Measurements from ENCODE around the gene NEGR1.

The NEGR1 gene

DNA sequence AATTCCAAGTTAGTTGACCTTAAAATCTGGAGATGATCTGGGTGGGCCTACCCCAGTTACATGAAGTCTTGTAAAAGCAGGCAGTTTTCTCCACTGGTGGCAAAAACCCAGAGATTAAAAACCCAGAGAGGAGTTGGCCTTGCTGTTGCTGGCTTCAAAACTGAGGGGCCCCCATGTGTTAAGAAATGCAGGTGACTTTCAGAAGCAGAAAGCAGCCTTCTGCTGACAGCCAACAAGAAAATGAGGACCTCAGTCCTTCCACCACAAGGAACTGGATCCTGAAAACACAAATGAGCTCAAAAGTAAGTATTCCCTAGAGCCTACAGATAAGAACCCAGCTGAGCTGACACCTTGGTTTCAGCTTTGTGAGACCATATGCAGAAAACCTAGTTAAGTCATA is 857.8 kb downstream of the NEGR1 start:
- no peak for DNase-seq

DNA sequence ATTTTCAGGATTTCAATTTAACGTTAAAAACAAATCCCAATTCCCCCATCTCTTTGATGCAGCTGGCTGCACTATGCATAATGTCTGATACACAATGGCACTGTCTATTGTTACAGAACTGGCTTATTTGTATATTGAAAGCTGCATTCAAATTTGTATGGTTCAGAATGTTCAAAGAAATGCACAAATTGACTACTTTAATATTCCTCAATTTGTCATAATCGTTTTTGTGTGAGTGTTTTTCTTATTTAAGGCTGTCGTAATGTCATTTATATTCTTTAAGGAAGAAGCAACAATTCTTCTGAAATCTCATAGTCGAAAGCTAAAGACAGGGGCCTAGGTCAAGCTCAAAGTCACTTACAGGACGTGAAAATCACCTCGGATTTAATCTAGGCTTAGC is 860.1 kb downstream of the NEGR1 start:
- no peak for DNase-seq

DNA sequence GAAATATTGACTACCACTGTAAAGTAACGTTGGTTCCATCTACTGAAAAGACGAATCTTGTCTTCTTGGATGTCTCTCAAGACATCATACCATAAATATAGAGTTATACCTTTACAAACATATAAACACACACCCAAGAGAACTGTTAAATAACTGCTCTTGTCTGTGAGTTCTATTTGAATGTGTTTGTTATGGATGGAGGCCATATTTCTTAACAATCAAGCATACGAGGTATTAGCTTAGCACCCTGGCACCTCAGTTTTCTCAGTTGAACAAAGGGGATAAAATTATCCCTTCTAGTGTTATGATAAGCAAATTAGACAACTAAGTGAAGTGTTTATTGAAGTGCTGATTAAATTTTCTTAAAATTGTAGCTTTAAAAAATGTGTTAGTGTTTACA is 864.9 kb downstream of the NEGR1 start:
- DNase-seq: no peak

DNA sequence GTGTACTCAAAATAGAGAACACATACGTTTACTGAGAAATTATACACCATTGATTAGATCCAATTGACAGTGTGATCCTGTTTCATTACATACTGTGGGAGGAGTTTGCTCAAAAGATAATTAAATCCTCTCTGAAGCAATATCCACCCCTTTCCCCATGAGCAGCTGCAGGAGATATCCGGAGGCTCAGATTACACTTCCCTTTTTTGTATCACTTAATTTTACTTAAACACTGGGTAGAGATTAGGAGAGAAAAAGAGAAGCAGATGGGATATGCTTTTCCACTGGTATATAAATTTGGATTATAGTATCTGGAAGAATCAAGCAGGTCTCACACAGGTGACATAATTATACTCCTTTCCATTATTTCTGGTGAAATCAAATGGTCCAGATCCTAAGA is 868.2 kb downstream of the NEGR1 start:
- no peak for DNase-seq

DNA sequence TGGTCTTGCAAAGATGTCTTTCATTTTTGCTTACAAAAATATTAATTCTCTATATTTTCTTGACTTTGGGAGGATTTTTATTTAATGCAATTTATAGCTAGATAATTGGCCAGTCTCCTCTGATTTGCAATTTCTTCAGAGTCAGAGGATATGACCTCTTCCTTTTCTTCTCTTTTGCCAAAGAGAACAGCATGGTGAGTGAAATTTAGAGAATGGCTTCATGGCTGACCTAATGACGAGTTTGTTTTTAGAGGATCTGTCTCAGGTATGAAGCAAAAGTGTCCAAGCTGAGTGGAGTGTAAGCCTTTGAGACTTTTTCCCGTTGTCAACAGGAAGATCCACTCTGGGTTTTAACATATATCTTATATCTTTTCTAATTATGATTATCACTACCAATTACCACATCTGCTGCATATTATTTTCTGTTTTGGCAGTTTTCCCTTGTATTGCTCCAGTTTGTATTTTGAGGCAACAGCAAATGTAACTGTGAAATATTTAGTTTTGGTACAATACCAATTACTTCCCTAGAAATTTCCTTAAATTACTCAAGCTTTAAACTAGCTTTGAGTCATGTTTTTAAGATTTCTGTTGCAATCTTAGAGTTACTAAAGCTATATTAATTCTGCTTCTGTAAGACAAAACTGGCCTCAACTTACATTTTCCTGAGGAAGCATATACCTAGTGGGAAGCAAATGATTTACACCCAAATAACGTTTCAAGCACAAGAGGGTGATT is 868.7 kb downstream of the NEGR1 start:
- DNase-seq: no peak

DNA sequence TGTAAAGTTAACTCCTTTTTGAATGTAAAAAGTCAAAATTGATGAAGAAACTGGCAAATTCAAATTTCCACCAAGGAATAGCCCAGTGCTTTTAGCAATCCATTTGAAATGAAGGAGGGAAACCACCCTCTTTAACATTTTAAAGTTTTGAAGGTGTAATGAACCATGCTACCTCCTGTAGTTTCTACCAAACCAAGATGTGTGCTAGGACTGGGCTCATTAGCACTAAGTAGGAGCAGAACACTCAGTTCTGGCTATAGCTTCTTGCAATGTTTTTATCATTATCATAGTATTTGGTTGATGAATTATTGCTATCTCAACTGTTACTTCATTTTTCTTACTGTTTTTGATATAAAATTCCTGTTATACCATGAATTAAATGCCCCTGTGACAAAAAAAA is 882.3 kb downstream of the NEGR1 start:
- no peak for DNase-seq

DNA sequence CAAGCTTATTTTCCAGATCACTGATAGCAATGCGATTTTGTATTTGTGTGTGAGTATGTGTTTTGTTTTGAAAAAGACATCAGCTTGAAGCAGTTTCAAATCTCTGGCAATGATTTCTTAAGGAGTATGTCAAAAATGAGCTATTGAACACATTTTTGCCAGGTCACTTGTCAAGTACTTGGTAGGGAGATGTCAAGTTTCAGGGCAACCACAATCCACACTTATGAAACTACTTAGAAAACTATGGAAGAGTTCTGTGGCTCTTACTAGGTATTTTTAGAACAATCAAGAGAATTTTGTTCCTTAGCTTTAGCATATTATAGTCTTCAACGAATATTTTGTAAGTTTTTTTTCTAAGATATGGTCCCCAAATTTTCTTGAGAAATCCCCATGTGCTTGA is 882.7 kb downstream of the NEGR1 start:
- no peak for DNase-seq

DNA sequence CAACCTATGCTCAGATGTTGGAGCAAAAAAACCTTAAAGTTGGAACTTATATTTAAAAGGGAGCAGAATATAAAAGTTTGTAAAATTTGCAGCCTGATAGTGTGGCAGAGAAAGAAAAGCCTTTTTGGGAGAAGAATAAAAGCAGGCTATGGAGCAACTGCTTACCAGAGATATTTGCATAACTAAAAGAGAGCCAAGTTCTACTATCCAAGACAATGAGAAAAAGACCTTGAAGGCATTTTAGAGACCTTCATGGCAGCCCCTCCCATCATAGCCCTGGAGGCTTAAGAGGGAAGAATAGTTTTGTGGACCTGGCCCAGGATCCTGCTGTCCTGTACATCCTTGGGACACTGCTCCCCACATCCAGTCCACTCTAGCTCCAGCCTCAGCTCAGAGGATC is 889.0 kb downstream of the NEGR1 start:
- no peak for DNase-seq

DNA sequence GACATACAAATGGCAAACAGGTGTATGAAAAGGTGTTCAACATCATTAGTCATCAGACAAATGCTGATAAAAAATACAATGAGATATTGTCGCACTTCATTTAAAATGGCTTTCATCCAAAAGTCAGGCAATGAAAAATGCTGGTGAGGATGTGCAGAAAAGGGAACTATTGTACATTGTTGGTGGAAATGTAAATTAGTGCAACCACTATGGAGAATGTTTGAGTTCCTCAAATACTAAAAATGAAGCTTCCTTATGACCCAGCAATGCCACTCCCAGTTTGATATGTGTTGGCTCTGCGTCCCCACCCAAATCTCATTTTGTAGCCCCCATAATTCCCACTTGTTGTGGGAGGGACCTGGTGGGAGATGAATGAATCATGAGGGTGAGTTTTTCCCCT is 891.8 kb downstream of the NEGR1 start:
- no peak for DNase-seq

DNA sequence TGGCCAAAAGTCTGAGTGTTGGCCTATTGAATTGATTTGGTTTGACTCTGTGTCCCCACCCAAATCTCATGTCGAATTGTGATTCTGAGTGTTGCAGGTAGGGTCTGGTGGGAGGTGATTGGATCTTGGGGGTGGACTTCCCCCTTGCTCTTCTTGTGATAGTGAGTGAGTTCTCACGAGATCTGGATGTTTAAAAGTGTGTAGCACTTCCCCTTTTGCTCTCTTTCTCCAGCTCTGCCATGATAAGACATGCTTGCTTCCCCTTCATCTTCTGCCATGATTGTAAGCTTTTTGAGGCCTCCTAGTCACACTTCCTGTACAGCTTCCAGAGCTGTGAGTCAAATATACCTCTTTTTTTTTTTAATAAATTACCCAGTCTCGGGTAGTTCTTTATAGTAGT is 904.5 kb downstream of the NEGR1 start:
- DNase-seq: no peak

DNA sequence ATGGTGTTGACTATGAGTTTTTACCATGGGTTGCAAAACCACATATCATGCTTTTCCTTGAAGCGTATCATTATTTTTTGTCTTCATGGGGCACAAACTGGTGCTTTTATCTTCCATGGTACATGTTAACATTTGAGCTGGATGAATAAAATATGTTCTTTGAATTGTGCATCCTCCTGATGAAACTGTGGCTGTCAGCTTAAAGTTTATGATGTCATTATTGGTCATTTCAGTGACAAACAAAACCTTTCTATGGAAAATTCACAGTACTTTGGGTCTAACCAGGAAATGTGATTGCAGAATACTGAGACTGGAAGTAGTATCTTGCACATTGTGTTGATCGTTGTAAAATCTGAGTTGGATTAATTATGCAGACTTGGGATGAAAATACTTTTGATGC is 909.8 kb downstream of the NEGR1 start:
- no peak for DNase-seq

DNA sequence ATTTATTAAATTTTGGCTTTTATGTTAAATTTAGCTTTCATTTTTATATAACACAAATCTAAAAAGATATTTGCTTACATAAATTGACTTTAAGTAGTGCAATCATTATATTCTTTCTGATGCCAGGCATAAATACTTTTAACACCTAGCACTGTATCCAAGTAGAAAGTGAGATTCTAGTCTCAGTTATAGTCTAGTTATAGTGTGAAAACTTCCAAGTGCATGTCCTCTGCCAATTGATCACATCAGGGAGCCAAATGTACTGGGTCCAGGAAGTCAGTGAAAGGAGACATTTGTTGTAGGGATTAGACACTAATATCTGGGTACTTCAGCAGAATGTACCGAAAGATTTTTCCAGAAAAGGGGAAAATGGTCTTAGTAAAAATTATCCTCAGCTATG is 910.8 kb downstream of the NEGR1 start:
- no peak for DNase-seq

DNA sequence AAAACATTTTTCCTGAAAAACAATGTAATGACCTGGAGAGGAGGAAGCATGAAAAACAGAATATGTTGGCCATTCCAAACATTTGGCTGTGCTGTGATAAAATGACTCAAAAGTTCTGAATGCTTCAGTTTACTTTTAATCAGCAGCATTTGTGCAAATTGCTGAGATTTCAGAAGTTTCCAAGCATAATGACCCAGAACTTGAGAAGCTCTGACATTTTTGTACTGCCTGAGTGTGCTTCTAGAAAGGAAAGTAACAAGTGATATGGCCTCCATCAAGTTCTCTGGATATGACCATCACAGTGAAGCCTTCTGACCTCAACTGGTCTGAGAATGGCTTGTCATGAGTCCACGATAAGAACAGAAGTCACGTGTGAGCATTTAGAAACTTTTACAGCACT is 918.1 kb downstream of the NEGR1 start:
- DNase-seq: no peak

DNA sequence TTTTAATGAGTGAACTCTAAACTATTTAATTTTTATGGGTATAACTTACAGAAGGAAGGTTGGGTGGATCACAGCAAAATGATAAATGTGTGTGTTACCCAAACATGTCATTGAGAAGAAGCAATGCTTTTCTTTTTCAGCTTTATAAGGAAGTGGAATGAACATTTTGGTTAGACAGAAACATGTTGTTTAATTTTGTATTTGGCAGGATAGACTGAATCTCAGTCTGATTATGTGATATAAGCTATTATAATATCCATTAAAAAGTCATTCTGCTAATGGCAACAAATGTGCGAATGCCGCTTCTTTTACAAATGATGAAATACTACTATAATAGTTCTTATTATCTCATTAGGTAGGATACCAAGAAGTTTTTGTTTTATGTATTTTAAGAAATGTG is 919.6 kb downstream of the NEGR1 start:
- no peak for DNase-seq

DNA sequence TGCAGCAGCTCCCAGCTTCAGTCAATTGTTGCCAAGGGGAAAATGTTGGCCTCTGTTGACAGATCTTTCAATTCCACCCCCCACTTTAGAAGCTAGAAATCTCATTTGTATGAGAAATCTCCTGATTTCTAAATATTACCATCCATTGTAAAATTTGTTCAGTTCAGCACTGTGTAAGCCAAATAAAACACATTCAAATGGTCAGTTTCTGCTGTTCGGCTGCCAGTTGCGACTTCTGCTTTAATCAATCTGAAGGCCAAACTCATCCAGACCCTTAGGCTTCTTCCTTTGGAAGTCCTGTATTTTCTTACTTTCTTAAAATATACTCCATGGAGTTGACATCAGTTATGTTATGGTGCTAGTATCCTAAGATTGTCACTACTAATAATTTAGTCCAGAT is 920.3 kb downstream of the NEGR1 start:
- no peak for DNase-seq

DNA sequence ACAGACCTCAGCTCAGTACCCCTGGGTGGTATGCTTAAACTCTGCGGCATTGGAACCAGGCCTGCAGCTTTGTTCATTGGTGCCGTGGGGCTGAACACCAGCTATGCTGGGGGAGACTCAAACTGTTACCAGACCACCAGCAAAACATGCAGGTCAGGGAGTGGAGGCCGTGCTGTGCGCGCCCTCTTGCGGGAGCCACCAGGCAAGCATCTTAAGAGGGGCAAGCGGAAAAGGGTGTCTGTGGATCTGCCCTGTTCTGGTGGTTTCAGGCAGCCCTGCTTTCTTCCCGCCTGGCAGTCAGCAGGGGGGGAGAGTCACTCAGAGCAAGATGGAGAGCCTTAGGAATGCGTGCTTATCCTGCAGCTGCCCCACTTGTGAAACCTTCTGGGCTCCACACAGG is 924.6 kb downstream of the NEGR1 start:
- DNase-seq: no peak

DNA sequence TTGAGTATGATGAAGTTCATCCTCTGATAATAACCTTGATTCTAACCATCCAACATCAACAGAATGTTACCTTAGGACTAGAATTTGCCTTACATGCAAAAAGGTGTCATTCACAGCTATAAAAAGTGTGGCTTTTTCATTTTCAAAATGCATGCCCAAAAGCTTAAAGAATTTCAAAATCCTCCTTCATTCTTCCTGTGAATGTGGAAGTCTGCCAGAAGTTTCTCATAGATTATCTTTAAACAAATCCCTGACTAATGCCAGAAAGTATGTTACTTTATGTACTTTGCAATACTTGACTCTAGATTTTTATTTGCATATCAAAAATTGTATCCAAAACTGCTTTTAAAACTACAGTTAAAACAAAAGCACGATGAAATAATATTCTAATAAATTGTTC is 930.9 kb downstream of the NEGR1 start:
- no peak for DNase-seq

DNA sequence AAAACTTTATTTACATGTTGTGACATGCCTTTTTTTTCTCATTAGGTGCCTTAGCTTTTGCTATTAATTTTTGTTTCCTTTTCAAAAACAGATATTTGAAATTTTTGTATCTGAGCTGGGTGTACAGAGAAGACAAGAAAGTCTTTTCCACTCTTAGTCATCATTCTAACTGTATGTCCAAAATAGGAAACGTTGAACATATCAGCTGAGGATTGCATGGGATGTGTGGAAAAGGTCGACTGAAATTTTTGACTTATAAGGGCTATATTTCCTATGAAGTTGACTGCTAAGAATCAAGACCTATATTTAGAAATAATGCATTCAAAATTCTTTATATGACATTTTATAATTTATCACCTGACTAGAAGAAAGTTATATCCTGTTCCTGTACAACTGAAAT is 931.5 kb downstream of the NEGR1 start:
- DNase-seq: no peak

DNA sequence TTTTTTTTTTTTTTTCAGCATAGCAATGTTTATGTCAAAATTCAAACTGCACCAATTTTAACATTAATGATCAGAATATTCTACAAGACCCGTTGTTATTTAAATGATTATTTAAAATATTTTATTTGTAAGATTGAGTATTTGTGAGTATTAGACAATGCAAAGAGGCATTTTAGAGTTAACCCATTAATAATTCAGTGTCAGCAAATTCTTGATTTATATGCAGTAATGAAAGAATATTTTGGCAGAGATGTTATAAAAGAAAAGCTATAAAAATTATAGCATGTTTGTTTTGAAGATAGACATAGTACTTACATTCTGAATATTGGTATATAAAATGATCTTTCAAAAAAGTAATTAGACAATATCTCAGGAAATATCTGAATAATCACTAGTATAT is 932.0 kb downstream of the NEGR1 start:
- no peak for DNase-seq

Data from stimulated activated naive CD4-positive, alpha-beta T cell treated with Interleukin-2 at 50 U/mL for 16 hours (primary cell).